Renal cortical epithelial cell (primary cell): ENCODE measurements around the gene CHST7. TPM values are rescaled to one million over a fixed set of nuclear protein-coding genes. Genes with fewer than 3 reads are reported as not detected.

Source experiments
- DNase-seq: peaks from one replicate; pipeline ENCODE4 v3.0.0-alpha.2; 2011; ENCODE audit warnings: low read depth
- total RNA-seq: library from RNA; depleted of rRNA; stranded (reverse); fragments of >200 nt; gene quantifications from 2 replicates; pipeline ENCODE4 v1.2.3, GENCODE V29; 2014

Gene CHST7
- total RNA-seq, 1 donor from 2014 or later: 5.7 TPM

DNA sequence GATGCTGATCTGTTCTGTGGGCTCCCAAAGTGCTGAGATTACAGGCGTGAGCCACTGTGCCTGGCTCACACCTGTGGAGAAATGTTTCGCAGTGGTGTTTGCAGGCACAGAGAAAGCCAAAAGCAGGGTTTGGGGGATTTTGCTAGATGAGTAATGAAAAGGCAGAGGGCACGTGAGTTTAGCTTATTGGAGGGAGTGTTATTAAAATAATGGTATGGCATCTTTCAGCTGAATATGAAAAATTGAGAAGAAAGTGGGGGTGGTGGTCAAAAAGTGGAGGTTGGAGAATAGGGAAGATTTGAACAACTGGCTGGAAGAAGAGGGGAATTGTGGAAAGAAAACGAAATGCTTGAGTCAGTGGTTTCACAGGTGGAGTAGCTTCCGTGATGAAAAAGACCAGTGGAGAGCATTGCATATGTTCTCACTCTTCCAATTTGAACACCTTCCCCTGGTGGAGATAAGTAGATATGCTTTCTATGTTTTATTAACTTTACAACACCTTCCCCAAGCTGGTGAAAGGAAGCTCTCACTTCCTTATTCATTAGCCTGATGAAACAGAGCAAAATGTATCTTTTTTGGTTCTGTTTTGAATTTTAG is 1.1 kb upstream of the CHST7 start:
- no peak for DNase-seq

GRCh38 chrX:46573892-46574773 is 568 bp downstream of the CHST7 start:
- DNase-seq: no peak

- DNase-seq: no peak
Measured at GRCh38 chrX:46574774-46575381, 1.3 kb downstream of the CHST7 start.

GRCh38 chrX:46575586-46575985 is 2.0 kb downstream of the CHST7 start:
- DNase-seq: no peak

DNA sequence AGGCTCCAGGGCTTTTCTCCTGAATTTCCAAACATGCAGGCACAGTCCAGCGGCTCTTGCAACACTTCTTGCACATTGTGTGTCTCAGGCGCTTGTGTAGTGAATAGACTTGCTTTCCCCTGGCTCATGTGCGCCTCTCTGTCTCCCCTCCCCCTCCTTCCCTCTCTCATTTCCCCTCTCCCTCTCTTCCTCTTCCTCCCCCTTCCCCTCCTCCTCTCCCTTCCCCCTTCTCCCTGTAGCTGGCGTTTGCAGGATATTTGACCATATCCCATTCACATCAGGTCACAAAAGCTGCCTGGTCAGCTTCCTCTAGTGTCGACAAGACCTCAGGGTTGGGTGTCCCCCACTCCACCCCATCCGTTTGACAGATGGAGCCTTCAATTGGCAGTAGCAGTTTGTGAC is 2.4 kb downstream of the CHST7 start:
- peak; percentile 38 for DNase-seq

DNA sequence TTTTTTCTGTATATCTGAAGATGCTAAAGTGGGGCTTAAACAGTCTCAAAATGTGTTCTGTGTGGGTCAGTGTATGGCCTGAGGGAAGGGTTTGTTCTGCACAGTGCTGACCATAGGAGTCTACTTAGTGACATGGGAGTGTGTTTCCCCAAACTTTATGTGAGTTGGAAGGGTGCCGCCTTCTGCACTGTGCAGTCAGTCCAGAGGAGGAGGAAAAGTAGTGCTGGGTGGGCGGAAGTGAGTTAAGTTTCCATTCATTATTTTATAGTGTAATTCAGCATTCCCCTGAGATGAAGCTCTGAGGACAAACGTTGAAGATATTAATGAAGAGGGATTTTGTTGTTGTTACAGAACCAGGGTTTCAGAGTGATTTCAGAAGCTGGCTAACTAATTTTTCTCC is 2.9 kb downstream of the CHST7 start:
- no peak for DNase-seq

GRCh38 chrX:46577221-46578005 is 3.8 kb downstream of the CHST7 start:
- no peak for DNase-seq

DNA sequence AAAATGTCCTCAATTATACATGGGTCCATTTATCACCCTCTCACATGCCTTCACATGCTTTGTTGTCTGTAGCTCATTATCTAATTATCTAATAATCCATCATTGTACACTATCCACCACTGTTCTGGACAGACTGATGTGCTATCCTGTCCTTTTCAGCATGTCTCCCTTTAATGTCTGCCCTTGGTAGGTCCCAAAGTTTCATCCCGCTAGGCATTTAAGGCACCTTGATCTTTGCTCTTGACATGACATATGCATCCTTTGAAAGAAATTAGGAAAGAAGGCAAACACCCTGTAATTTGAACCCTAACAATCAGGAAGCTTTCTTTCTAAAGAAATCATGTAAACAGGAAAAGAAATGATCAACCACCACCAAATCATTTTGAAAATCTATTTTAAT is 5.7 kb downstream of the CHST7 start:
- DNase-seq: no peak

GRCh38 chrX:46580613-46581012 is 7.0 kb downstream of the CHST7 start:
- DNase-seq: no peak

DNA sequence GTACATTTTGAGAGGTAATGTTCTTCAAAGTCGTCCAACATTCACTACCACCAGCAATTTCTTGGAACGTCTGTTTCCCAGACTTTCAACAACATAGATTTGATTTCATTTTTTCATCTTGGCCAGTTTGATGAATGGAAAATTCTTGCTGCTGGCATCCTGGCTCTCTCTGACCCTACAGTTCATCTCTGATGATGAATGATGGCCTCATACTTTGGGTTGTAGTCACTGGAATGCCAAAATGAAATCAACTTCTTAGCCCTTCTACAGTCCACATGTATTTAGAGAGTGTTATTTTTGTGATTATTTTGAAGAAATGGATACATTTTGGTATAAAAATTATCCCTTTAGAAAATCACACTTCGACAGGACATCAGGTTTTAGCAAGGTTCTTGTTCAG is 8.8 kb downstream of the CHST7 start:
- DNase-seq: no peak

DNA sequence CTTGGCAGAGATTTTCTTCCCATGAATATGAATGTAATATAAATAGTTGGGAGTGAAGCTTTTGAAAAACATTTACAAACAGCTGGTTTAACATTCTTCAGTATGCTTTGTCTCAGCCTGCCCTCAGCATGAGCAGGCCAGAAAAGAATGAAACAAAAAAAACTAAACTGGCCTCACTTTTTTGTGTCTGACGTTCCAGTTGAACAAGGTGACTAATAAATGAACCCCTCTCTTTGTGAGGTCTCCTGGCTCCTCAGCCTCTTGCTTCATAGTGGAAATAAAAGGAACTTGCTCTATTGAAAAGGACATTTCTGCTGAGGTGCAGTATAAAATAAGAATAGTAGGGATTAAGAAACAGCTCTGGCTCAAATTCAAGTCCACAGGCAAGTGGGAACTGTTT is 9.4 kb downstream of the CHST7 start:
- peak; percentile 86 for DNase-seq

- DNase-seq: no peak
Measured at GRCh38 chrX:46584736-46585135, 11.2 kb downstream of the CHST7 start.

- DNase-seq: no peak
Measured at GRCh38 chrX:46587158-46587557, 13.6 kb downstream of the CHST7 start.

DNA sequence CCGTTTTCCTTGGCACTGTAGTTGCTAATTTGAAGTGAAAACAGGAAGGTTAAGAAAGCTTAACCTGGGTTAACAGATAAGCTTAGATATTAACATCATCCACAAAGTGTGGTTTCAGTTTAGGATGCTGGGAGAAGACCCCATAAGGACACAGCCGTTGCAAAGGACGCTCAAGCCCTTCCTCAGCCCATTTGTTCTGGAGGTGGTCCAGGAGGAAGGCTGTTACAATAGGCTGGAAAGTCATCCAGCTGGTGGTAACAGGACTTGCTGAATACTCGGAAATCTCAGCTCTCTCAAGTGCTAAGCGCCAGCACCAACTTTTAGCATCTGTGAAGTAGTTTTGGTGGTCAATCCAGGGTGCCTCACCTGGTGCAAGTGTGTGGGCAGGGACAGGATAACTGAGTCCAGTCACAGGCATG is 14.2 kb downstream of the CHST7 start:
- no peak for DNase-seq

DNA sequence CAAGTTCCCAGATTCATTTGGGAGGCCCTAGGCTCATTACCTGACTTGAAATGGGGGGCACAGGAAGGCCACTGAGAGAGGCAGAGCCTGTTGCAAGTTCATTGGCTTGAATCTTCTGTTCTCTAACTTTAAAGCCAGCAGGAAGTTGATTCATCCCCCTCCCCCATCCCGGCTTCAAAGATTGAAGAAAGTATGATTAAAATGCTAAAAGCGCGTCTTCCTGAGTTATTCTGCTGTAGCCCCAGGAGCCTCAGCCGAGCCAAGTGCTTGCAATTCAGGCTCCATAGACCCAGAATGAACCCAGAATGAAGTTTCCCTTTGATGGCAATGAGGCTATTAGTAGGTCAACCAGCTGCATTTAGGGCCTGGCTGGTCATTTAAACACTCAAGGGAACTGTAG is 14.7 kb downstream of the CHST7 start:
- peak; percentile 37 for DNase-seq

DNA sequence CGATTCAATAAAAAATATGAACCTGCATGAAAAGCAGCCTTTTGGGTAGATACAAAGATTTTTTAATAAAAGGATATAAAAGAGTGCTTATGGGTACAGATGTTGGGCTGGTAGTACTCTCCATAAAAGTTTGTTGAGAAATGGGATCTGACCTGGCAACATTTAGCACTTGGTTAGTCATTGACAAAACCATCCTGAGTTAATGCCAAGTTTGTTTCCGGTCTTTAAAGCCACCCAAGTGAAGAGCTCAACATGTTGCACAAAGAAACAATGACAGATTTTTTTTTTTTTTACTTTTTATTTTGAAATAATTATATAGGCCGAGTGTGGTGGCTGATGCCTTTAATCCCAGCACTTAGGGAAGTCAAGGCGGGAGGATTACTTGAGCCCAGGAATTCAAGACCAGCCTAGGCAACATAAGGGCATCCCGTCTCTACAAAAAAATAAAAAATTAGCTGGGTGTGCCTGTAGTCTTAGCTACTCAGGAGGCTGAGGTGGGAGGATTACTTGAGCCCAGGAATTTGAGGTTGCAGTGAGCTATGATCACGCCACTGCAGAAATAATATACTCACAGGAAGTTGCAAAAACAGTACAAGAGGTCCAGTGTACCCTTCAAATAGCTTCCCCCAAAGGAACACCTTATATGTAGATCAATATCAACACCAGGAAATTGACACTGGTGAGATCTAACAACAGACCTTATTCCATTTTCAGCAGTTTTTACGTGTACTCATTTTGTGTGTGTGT is 16.6 kb downstream of the CHST7 start:
- peak; percentile 89 for DNase-seq

DNA sequence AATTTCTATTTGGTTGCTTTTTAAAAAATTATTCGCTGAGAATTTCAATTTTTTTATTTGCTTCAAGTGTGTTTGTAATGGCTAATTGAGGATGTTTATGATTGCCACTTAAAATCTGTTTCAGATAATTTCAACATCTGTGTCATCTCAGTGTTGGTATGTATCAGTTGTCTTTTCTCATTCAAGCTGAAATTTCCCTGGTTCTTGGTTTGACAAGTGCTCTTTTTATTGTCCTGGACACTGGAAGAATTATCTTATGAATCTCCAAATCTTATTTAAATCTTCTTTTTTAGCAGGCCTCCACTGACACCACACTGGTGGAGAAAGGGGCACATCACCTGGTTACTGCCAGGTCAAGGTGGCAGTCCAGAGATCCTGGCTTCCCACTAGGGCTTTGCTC is 21.5 kb downstream of the CHST7 start:
- DNase-seq: no peak

GRCh38 chrX:46597208-46597607 is 23.6 kb downstream of the CHST7 start:
- DNase-seq: no peak

DNA sequence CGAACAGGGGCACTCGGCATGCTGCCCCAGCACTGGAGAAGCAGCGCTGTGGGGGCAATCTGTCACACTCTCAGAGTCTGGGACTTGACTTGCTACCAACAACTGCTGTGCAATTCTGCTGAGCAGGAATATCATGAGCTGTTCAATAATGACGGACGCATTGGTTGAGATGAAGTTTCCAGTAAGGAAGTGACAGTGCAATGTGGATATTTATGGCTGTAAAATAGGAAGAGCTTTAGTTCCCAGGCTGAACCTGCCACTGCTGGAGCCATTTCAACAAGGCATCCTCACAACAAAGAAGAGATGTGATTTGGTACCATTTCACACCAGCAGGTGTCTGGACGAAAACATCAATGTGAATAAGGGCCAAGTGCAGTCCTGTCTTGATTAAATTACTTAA is 24.2 kb downstream of the CHST7 start:
- no peak for DNase-seq

DNA sequence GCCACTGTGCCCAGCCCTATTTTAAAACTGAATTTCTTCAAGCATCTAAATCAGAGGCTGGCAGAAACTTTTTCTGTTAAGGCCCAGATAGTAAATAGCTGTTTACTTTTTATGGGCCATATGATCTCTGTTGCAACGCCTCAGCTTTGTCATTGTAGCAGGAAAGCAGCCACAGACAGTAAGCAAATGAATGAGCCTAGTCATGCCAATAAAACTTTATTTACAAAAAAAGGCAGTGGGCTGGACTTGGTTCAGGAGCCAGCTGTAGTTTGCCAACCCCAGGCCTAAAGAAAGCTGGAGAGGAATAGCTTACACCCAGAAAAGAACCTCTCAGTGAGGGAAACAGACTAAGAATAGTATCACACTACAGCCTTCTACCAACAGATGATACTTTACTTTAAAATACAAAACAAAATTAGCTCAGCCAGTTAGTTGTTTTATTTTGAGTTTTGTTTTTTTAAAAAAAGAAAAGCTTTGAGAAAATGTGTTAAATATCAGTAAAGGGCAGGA is 25.5 kb downstream of the CHST7 start:
- DNase-seq: no peak

DNA sequence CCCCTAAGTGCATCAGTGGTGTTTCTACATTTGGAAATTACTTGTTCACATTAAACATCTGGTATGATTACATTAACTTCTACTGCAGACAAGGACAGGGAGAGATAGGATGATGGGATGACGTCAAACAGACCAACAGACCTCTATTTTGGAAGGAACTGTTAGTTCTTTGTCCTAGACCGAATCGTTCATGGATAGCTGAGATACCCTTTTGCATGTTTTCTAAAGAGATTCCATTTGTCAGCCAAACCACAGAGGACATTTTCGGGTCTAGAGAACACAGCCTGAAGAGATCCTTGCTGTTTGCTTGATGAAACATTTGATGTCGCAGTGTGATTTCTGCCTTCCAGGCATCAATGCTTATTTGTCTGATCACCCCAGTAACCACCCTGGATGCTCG is 27.7 kb downstream of the CHST7 start:
- no peak for DNase-seq
